ENCODE measurements around the gene IL17B. TPM values are rescaled to one million over a fixed set of nuclear protein-coding genes. Genes with fewer than 3 reads are reported as not detected.
A peak's percentile ranks its signal among the peaks of the same experiment; 100 is the strongest.

The IL17B gene
- total and polyA plus RNA-seq, 9 of the 15 experiments (the other 6 are each of a cell fraction or from before 2014, with no cell fraction given) = 0.28 to 2.6 (median 0.53) TPM; not detected in 2

DNA sequence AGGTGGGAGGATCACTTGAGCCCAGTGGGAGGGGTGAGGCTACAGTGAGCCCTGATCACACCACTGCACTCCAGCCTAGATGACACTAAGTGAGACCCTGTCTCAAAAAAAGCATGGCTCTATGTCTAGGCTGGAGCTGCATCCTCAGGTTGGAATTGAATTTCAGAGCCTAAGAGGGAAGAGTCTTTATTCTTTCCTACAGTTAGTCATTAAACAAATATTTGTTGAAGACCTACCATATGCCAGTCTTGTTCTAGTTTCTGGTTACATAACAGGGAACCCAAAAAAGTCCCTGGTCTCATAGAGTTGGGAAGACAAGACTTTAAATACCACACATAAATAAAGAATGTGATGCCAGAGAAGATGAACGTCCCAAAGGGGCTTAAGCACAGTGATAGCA is 40.7 kb downstream of the IL17B start:
- no peaks in the 10 kb centered on the region for H3K9me3 ChIP-seq (replicated peaks; ENCODE audit: control insufficient read depth, insufficient read depth, low read depth, low read length)
- peak overlapping the region; percentile 21; the same call in 1 of the 2 replicates for H2AFZ ChIP-seq (ENCODE audit: low read depth, low read length)
- intact Hi-C loops (cut with micrococcal nuclease) (no loop called here), in situ Hi-C loops (cut with MboI) (no loop called here)
- ChIA-PET CTCF (ENCODE audit: low intra/inter-chr PET ratio) (no interaction called here), POLR2A (interaction anchor here (0.6 kb wide), 1 partner anchor 12 kb away, joined by 3 read pairs; no protein-coding TSS in a partner anchor)
- WGBS (ENCODE audit: insufficient coverage, low coverage, missing lambda C conversion rate) = 0% methylated on average over 1 of the region's 1 CpG
- no peaks in the 10 kb centered on the region for H3K4me1 ChIP-seq (replicated peaks in 1 of 2; ENCODE audit: control insufficient read depth in 2 of 2, insufficient read depth in 2 of 2, low read length in 2 of 2)
- H3K27me3 ChIP-seq (ENCODE audit: control insufficient read depth in 2 of 2, insufficient read depth in 2 of 2, low read length in 2 of 2) = no peaks in the 10 kb centered on the region; a peak in 1 of 5 replicates
- ATAC-seq = peak; percentile 52; the same call in 1 of the 3 replicates
- FAIRE-seq = no peak
- H3K36me3 ChIP-seq (ENCODE audit: control insufficient read depth, insufficient read depth, low read length) = no peaks in the 10 kb centered on the region
- H3K27ac ChIP-seq (ENCODE audit: extremely low read depth, low read depth, low read length) = no peak overlapping the region
- BruUV-seq (replicated peaks) = no TSS peak
- no peak overlapping the region for H3K9ac ChIP-seq (ENCODE audit: insufficient read depth in 1 of 2, low read depth in 2 of 2, low read length in 2 of 2)
- H3K79me2 ChIP-seq (ENCODE audit: control insufficient read depth, insufficient read depth, low read length) = no peaks in the 10 kb centered on the region
- no peak for DNase-seq (ENCODE audit: extremely low read depth in 1 of 4, low spot score in 3 of 4)
- no peak overlapping the region for H3K4me2 ChIP-seq (ENCODE audit: insufficient read depth, low read length)
- no peaks in the 10 kb centered on the region for H4K20me1 ChIP-seq (replicated peaks; ENCODE audit: control insufficient read depth, insufficient read depth, low read length)
- TF ChIP-seq ZNF175 (CRISPR knock-in tag; IDR thresholded peaks at IDR 0.05; ENCODE audit: low read depth) = no peak
- TF ChIP-seq, protein P1, sequence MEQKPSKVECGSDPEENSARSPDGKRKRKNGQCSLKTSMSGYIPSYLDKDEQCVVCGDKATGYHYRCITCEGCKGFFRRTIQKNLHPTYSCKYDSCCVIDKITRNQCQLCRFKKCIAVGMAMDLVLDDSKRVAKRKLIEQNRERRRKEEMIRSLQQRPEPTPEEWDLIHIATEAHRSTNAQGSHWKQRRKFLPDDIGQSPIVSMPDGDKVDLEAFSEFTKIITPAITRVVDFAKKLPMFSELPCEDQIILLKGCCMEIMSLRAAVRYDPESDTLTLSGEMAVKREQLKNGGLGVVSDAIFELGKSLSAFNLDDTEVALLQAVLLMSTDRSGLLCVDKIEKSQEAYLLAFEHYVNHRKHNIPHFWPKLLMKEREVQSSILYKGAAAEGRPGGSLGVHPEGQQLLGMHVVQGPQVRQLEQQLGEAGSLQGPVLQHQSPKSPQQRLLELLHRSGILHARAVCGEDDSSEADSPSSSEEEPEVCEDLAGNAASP (IDR thresholded peaks at IDR 0.05) = no peak
- no peaks in the 10 kb centered on the region for H3K9me1 ChIP-seq (ENCODE audit: control insufficient read depth, insufficient read depth, low read length)
- H3K4me3 ChIP-seq = no peak overlapping the region

DNA sequence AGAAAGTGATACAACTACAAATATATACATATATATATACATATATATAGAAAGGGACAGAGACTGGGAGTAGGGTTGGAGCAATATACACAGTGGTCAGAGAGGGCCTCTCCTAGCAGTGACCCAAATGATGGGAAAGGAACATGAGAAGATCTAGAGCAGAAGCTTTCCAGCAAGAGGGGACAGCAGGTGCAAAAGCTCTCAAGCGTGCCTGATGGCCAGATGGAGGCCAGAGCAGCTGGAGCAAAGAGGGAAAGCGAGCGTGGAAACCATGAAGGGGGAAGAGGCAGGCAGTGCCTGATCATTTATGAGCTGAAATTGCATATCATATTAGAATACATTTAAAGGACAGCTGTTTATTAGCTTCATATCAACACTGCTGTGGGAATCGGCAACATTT is 41.4 kb downstream of the IL17B start:
- no TSS peak for BruUV-seq (replicated peaks)
- H4K20me1 ChIP-seq (replicated peaks; ENCODE audit: control insufficient read depth, insufficient read depth, low read length) = no peaks in the 10 kb centered on the region
- no peak for ATAC-seq
- in situ Hi-C loops (cut with MboI) (no loop called here), intact Hi-C loops (cut with micrococcal nuclease) (no loop called here)
- DNase-seq (ENCODE audit: extremely low read depth in 1 of 4, low spot score in 3 of 4) = no peak
- no peaks in the 10 kb centered on the region for H3K79me2 ChIP-seq (ENCODE audit: control insufficient read depth, insufficient read depth, low read length)
- no peaks in the 10 kb centered on the region for H3K36me3 ChIP-seq (ENCODE audit: control insufficient read depth, insufficient read depth, low read length)
- WGBS (ENCODE audit: insufficient coverage, low coverage, missing lambda C conversion rate) = 45% methylated on average over 4 of the region's 4 CpGs
- H3K9ac ChIP-seq (ENCODE audit: insufficient read depth in 1 of 2, low read depth in 2 of 2, low read length in 2 of 2) = no peak overlapping the region
- H3K9me1 ChIP-seq (ENCODE audit: control insufficient read depth, insufficient read depth, low read length) = no peaks in the 10 kb centered on the region
- H3K27ac ChIP-seq (ENCODE audit: extremely low read depth, low read depth, low read length) = no peak overlapping the region
- H3K4me2 ChIP-seq (ENCODE audit: insufficient read depth, low read length) = no peak overlapping the region
- no peak overlapping the region for H3K4me3 ChIP-seq
- no peak for FAIRE-seq
- H2AFZ ChIP-seq (ENCODE audit: low read depth, low read length) = no peak overlapping the region
- H3K4me1 ChIP-seq (replicated peaks in 1 of 2; ENCODE audit: control insufficient read depth in 2 of 2, insufficient read depth in 2 of 2, low read length in 2 of 2) = no peaks in the 10 kb centered on the region
- no peaks in the 10 kb centered on the region for H3K9me3 ChIP-seq (replicated peaks; ENCODE audit: control insufficient read depth, insufficient read depth, low read depth, low read length)
- ChIA-PET POLR2A (interaction anchor here (0.6 kb wide), 1 partner anchor 12 kb away, joined by 3 read pairs; no protein-coding TSS in a partner anchor), CTCF (ENCODE audit: low intra/inter-chr PET ratio) (no interaction called here)
- H3K27me3 ChIP-seq (ENCODE audit: control insufficient read depth in 2 of 2, insufficient read depth in 2 of 2, low read length in 2 of 2) = peaks cover 0 to 2% of the 10 kb centered on the region in 2 experiments; a peak in 1 of 5 replicates
- TF ChIP-seq HOXB6 (CRISPR knock-in tag; IDR thresholded peaks at IDR 0.05; ENCODE audit: borderline replicate concordance) (no peak), NCOR1 (IDR thresholded peaks at IDR 0.05) (no peak), ZNF583 (CRISPR knock-in tag; IDR thresholded peaks at IDR 0.05) (no peak), XRCC3 (IDR thresholded peaks at IDR 0.05) (no peak), ZNF696 (CRISPR knock-in tag; conservative IDR thresholded peaks at IDR 0.05) (no peak), SMARCB1 (IDR thresholded peaks at IDR 0.05; ENCODE audit: insufficient read length, low read depth) (no peak)
- TF ChIP-seq, protein P2, sequence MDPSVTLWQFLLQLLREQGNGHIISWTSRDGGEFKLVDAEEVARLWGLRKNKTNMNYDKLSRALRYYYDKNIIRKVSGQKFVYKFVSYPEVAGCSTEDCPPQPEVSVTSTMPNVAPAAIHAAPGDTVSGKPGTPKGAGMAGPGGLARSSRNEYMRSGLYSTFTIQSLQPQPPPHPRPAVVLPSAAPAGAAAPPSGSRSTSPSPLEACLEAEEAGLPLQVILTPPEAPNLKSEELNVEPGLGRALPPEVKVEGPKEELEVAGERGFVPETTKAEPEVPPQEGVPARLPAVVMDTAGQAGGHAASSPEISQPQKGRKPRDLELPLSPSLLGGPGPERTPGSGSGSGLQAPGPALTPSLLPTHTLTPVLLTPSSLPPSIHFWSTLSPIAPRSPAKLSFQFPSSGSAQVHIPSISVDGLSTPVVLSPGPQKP (CRISPR knock-in tag; IDR thresholded peaks at IDR 0.05) = no peak
- TF ChIP-seq, protein P3, sequence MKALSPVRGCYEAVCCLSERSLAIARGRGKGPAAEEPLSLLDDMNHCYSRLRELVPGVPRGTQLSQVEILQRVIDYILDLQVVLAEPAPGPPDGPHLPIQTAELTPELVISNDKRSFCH (CRISPR knock-in tag; IDR thresholded peaks at IDR 0.05) = no peak
- TF ChIP-seq, protein P3 (tag; IDR thresholded peaks at IDR 0.05) = no peak
- TF ChIP-seq, protein P4, sequence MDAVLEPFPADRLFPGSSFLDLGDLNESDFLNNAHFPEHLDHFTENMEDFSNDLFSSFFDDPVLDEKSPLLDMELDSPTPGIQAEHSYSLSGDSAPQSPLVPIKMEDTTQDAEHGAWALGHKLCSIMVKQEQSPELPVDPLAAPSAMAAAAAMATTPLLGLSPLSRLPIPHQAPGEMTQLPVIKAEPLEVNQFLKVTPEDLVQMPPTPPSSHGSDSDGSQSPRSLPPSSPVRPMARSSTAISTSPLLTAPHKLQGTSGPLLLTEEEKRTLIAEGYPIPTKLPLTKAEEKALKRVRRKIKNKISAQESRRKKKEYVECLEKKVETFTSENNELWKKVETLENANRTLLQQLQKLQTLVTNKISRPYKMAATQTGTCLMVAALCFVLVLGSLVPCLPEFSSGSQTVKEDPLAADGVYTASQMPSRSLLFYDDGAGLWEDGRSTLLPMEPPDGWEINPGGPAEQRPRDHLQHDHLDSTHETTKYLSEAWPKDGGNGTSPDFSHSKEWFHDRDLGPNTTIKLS (IDR thresholded peaks at IDR 0.05; ENCODE audit: borderline replicate concordance, low read depth) = no peak

All from K562 (cell line).